Sigmoid colon (tissue), 7 donors: ENCODE measurements around the gene TRIM39. TPM values are rescaled to one million over a fixed set of nuclear protein-coding genes. Genes with fewer than 3 reads are reported as not detected.

Experiments
- DNase-seq: peaks from one replicate; pipeline ENCODE4 v3.0.0-alpha.2; 2019
- H3K27ac ChIP-seq, 4 donors: fragments of 200-600 bp; sonication (generic); one replicate each; pipeline ENCODE4 v1.5.1; 2016 to 2019; ENCODE audit warnings: mild to moderate bottlenecking in 1 of 4
- H3K27me3 ChIP-seq, 3 donors: fragments of 200-600 bp; sonication (generic); one replicate each; pipeline ENCODE4 v1.5.1; 2019; ENCODE audit warnings: mild to moderate bottlenecking in 1 of 3
- H3K36me3 ChIP-seq, 4 donors: fragments of 200-600 bp; sonication (generic); one replicate each; pipeline ENCODE4 v1.5.1; 2016 to 2019
- H3K4me1 ChIP-seq, 4 donors: fragments of 200-600 bp; sonication (generic); one replicate each; pipeline ENCODE4 v1.5.1; 2017 to 2019
- H3K4me3 ChIP-seq, 4 donors: fragments of 200-600 bp; sonication (generic); one replicate each; pipeline ENCODE4 v1.5.1; 2017 to 2019; ENCODE audit warnings: mild to moderate bottlenecking in 2 of 4, moderate library complexity in 1 of 4
- H3K9me3 ChIP-seq, 4 donors: fragments of 200-600 bp in 3 of 4; sonication (generic) in 3 of 4; one replicate each; pipeline versions ENCODE4 v1.5.1 to v1.6.1; 2013 to 2019
- EP300 ChIP-seq, 4 donors: sonication (generic); formaldehyde crosslinking; IDR thresholded peaks; one replicate each; pipeline ENCODE4 v1.6.1; 2017; ENCODE audit warnings: antibody characterized with exemption in 4 of 4
- POLR2A ChIP-seq, 2 donors: fragments of 450-650 bp; IDR thresholded peaks; one replicate each; pipeline ENCODE4 v1.6.1; 2016; ENCODE audit warnings: antibody characterized with exemption in 2 of 2, mild to moderate bottlenecking in 2 of 2, moderate library complexity in 2 of 2
- POLR2AphosphoS5 ChIP-seq, 4 donors: sonication (generic); formaldehyde crosslinking; IDR thresholded peaks; one replicate each; pipeline ENCODE4 v1.6.1; 2017; ENCODE audit warnings: antibody characterized with exemption in 4 of 4
- WGBS, 2 donors: extraction: QIAGEN DNeasy Blood & Tissue Kit; methylation state at CpG; one replicate each; pipeline ENCODE4 v1.1.7; 2013; 5-methylcytosine and 5-hydroxymethylcytosine counted together
- intact Hi-C: fragments of 100-400 bp; cut with DNase I; formaldehyde crosslinking; loops from one replicate; pipeline ENCODE4 v1.15.1; 2023
- polyA plus RNA-seq, 3 donors: library from polyadenylated mRNA; stranded (reverse); fragments of 200-250 nt; gene quantifications; one replicate each; pipeline ENCODE4 v1.2.3, GENCODE V29; 2013
- total RNA-seq, 4 donors: library from RNA; depleted of rRNA; stranded (reverse); fragments of >200 nt; gene quantifications; one replicate each; pipeline ENCODE4 v1.1.0, GENCODE V29; 2016
- TF ChIP-seq, protein P1 (sequence below), 4 experiments: fragments of 450-650 bp in 3 of 4; fragments of 200-600 bp in 1 of 4; IDR thresholded peaks; one replicate each; pipeline ENCODE4 v1.5.1; 2016 to 2019; ENCODE audit warnings: antibody characterized with exemption in 4 of 4, mild to moderate bottlenecking in 3 of 4, moderate library complexity in 2 of 4
- donor health status: healthy with polysubstance abuse.
- donor health status: Bipolar disorder and iron deficiency.
- donor health status: healthy.

TRIM39 gene
- total and polyA plus RNA-seq, 7 donors = 5.1 to 23.2 (median 11.9) TPM

DNA sequence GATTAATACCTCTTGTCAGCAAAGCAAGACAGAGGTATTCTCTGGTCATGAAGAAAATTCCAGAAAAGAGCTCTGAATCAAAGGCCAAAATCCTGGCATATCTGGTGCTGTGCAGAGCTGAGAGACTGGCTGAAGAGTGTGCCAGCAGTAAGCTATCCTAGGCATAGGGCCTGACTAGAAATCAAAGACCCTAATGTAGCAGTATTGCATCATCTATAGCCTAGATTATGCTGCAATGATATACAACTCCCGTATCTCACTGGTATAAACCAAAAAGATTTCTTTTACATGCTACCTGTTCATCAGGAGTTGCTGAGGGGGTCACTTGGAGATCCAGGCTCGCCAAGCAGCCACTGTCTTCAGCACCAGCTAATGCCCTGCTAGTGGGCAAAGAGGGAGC is 30.9 kb upstream of the TRIM39 start:
- TF ChIP-seq POLR2AphosphoS5 (IDR thresholded peaks at IDR 0.05) (no peak), EP300 (IDR thresholded peaks at IDR 0.05) (no peak), POLR2A (IDR thresholded peaks at IDR 0.05) (no peak)
- TF ChIP-seq, protein P1, sequence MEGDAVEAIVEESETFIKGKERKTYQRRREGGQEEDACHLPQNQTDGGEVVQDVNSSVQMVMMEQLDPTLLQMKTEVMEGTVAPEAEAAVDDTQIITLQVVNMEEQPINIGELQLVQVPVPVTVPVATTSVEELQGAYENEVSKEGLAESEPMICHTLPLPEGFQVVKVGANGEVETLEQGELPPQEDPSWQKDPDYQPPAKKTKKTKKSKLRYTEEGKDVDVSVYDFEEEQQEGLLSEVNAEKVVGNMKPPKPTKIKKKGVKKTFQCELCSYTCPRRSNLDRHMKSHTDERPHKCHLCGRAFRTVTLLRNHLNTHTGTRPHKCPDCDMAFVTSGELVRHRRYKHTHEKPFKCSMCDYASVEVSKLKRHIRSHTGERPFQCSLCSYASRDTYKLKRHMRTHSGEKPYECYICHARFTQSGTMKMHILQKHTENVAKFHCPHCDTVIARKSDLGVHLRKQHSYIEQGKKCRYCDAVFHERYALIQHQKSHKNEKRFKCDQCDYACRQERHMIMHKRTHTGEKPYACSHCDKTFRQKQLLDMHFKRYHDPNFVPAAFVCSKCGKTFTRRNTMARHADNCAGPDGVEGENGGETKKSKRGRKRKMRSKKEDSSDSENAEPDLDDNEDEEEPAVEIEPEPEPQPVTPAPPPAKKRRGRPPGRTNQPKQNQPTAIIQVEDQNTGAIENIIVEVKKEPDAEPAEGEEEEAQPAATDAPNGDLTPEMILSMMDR (IDR thresholded peaks at IDR 0.05) = no peak
- H3K4me3 ChIP-seq = no peak overlapping the region
- no peak for DNase-seq
- H3K4me1 ChIP-seq = no peaks in the 10 kb centered on the region
- H3K36me3 ChIP-seq = peaks cover 8 to 48% (median 19%) of the 10 kb centered on the region in 4 donors
- WGBS, 2 donors = 92 to 93% methylated on average over 2 of the region's 2 CpGs
- H3K27ac ChIP-seq = no peak overlapping the region
- intact Hi-C loops = no loop called here
- H3K27me3 ChIP-seq = no peaks in the 10 kb centered on the region
- no peaks in the 10 kb centered on the region for H3K9me3 ChIP-seq

DNA sequence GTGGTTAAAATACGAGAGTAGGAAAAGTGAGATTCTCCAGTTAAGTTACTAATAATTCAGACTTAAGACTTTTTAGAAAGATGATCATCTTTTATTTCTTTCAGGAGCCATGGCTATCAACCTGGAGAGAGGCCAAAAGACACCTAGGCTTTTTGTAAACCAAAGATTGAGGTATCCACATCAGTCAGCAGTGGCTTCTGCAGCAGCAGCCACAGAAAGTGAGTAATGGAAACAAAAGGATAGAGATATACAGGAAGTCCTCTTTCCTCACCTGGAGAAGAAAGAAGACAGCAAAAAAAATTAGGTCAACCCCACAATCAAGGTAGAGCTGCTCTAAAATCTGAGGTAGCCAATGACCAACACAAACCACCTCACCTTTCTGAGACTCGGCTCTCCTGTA is 22.7 kb upstream of the TRIM39 start:
- intact Hi-C loops = no loop called here
- Histone ChIP-seq H3K27ac (no peak overlapping the region), H3K4me3 (no peak overlapping the region), H3K9me3 (no peaks in the 10 kb centered on the region), H3K4me1 (no peaks in the 10 kb centered on the region), H3K36me3 (peaks cover 0 to 14% (median 2%) of the 10 kb centered on the region in 4 donors), H3K27me3 (no peaks in the 10 kb centered on the region)
- no peak for TF ChIP-seq POLR2A (IDR thresholded peaks at IDR 0.05)
- TF ChIP-seq EP300 (IDR thresholded peaks at IDR 0.05) = no peak
- TF ChIP-seq, protein P1 (IDR thresholded peaks at IDR 0.05) = no peak
- no peak for TF ChIP-seq POLR2AphosphoS5 (IDR thresholded peaks at IDR 0.05)
- no peak for DNase-seq
- 69 to 91% methylated on average over 2 of the region's 2 CpGs for WGBS, 2 donors

DNA sequence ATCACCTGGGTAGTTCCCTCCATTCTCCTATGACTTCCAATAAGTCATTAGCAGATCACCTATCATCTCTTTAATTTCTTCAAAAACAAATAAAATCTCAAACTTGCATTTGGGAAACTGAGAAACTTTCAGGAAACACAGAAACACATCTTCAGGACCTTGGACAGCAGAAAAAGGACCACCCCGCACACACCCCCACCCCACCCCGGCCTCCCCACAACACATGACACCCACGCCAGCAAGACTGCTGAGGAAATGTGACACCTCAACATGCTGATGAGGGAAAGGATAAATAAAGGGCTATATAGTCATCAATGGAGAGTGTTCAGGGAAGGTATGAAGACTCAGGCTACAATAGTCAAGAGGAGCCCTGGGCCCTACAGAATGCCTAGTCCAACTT is 15.6 kb upstream of the TRIM39 start:
- no peaks in the 10 kb centered on the region for H3K4me1 ChIP-seq
- no peak for DNase-seq
- peaks cover 0 to 32% (median 6%) of the 10 kb centered on the region in 4 donors for H3K36me3 ChIP-seq
- 84 to 92% methylated on average over 3 of the region's 3 CpGs for WGBS, 2 donors
- no peak for TF ChIP-seq EP300 (IDR thresholded peaks at IDR 0.05)
- no peak for TF ChIP-seq POLR2A (IDR thresholded peaks at IDR 0.05)
- TF ChIP-seq, protein P1 (IDR thresholded peaks at IDR 0.05) = no peak
- TF ChIP-seq POLR2AphosphoS5 (IDR thresholded peaks at IDR 0.05) = no peak
- H3K27ac ChIP-seq = no peak overlapping the region
- no peaks in the 10 kb centered on the region for H3K27me3 ChIP-seq
- no peak overlapping the region for H3K4me3 ChIP-seq
- no peaks in the 10 kb centered on the region for H3K9me3 ChIP-seq
- intact Hi-C loops = no loop called here

DNA sequence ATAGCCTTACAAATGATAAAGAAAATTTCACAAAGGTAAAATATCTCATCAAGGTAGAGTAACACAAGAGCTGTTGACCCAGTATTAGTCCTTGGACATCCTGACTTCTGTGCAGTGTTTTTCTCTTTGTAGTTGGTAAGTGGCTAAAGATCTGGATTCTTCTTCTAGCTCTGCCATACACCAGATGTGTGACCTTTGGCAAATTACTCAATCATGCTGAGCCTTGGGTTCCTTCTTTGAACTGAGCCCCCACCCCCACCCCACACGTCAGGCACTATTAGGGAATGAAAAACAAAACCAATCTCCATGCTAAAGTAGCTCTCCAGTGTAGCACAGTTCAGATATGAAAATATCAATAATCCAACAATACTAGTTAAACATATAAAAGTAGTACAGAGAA is 15.1 kb upstream of the TRIM39 start:
- Histone ChIP-seq H3K4me1 (no peaks in the 10 kb centered on the region), H3K9me3 (no peaks in the 10 kb centered on the region), H3K27ac (no peak overlapping the region), H3K27me3 (no peaks in the 10 kb centered on the region), H3K36me3 (peaks cover 0 to 38% (median 6%) of the 10 kb centered on the region in 4 donors), H3K4me3 (no peak overlapping the region)
- TF ChIP-seq EP300 (IDR thresholded peaks at IDR 0.05) = no peak
- TF ChIP-seq, protein P1 (IDR thresholded peaks at IDR 0.05) = no peak
- TF ChIP-seq POLR2A (IDR thresholded peaks at IDR 0.05) = no peak
- TF ChIP-seq POLR2AphosphoS5 (IDR thresholded peaks at IDR 0.05) = no peak
- 75 to 78% methylated on average over 1 of the region's 1 CpG for WGBS, 2 donors
- intact Hi-C loops = no loop called here
- no peak for DNase-seq

DNA sequence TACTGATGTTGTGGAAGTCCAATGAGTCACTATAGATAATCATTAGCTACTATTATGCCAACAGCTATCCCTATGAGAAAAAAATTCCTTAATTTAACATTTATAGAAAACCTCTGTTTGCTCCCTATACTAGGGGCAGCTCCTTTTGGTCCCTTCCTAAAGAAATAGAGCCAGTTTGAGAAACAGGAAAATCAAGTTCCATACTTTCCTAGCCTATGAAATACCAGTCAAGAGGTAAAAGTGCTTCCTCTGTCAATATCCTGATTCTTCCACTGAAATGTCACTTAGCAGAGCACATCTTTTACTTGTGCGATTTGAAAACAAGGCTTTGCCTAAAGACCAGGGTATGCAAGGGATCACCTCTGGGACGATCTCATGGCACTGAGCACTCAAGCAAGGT is 14.5 kb upstream of the TRIM39 start:
- Histone ChIP-seq H3K36me3 (peaks cover 0 to 39% (median 6%) of the 10 kb centered on the region in 4 donors), H3K4me1 (peaks cover 0 to under 1% (median 0%) of the 10 kb centered on the region in 4 donors), H3K27me3 (no peaks in the 10 kb centered on the region), H3K9me3 (no peaks in the 10 kb centered on the region), H3K4me3 (no peak overlapping the region), H3K27ac (no peak overlapping the region)
- no peak for DNase-seq
- WGBS, 2 donors = 98% methylated on average over 2 of the region's 2 CpGs
- TF ChIP-seq POLR2AphosphoS5 (IDR thresholded peaks at IDR 0.05) (no peak), POLR2A (IDR thresholded peaks at IDR 0.05) (no peak), EP300 (IDR thresholded peaks at IDR 0.05) (no peak)
- TF ChIP-seq, protein P1 (IDR thresholded peaks at IDR 0.05) = no peak
- intact Hi-C loops = no loop called here
